Ascending aorta (tissue), 2 donors: ENCODE results near the gene RAB14. TPM values are rescaled to one million over a fixed set of nuclear protein-coding genes. Genes with fewer than 3 reads are reported as not detected.

Experiments used
- DNase-seq, 2 donors: peaks; one replicate each; pipeline ENCODE4 v3.0.0-alpha.2; 2019; ENCODE audit warnings: low spot score in 2 of 2
- H3K27ac ChIP-seq, 2 donors: fragments of 200-600 bp; sonication (generic); one replicate each; pipeline ENCODE4 v1.5.1; 2016 to 2017; ENCODE audit warnings: mild to moderate bottlenecking in 1 of 2
- H3K27me3 ChIP-seq: fragments of 200-600 bp; sonication (generic); one replicate; pipeline ENCODE4 v1.5.1; 2017
- H3K36me3 ChIP-seq, 2 donors: fragments of 200-600 bp; sonication (generic); one replicate each; pipeline ENCODE4 v1.5.1; 2016
- H3K4me1 ChIP-seq, 2 donors: fragments of 200-600 bp; sonication (generic); one replicate each; pipeline ENCODE4 v1.5.1; 2016 to 2017; ENCODE audit warnings: mild to moderate bottlenecking in 1 of 2
- H3K4me3 ChIP-seq, 2 donors: fragments of 200-600 bp; sonication (generic); one replicate each; pipeline ENCODE4 v1.5.1; 2016 to 2017; ENCODE audit warnings: mild to moderate bottlenecking in 1 of 2
- H3K9me3 ChIP-seq, 2 donors: fragments of 200-600 bp; sonication (generic); one replicate each; pipeline ENCODE4 v1.5.1; 2016
- CTCF ChIP-seq, 3 experiments: fragments of 200-600 bp in 2 of 3; fragments of 450-650 bp in 1 of 3; sonication (generic) in 2 of 3; IDR thresholded peaks; one replicate each; pipeline ENCODE4 v1.5.1; 2016 to 2019; ENCODE audit warnings: antibody characterized with exemption in 3 of 3, mild to moderate bottlenecking in 1 of 3, moderate library complexity in 1 of 3
- intact Hi-C: fragments of 100-400 bp; cut with DNase I; formaldehyde crosslinking; loops from one replicate; pipeline ENCODE4 v1.15.1; 2023
- total RNA-seq: library from RNA; depleted of rRNA; stranded (reverse); fragments of >200 nt; gene quantifications from one replicate; pipeline ENCODE4 v1.1.0, GENCODE V29; 2016

RAB14 gene
- total RNA-seq, 1 donor from 2014 or later: 18.2 TPM

DNA sequence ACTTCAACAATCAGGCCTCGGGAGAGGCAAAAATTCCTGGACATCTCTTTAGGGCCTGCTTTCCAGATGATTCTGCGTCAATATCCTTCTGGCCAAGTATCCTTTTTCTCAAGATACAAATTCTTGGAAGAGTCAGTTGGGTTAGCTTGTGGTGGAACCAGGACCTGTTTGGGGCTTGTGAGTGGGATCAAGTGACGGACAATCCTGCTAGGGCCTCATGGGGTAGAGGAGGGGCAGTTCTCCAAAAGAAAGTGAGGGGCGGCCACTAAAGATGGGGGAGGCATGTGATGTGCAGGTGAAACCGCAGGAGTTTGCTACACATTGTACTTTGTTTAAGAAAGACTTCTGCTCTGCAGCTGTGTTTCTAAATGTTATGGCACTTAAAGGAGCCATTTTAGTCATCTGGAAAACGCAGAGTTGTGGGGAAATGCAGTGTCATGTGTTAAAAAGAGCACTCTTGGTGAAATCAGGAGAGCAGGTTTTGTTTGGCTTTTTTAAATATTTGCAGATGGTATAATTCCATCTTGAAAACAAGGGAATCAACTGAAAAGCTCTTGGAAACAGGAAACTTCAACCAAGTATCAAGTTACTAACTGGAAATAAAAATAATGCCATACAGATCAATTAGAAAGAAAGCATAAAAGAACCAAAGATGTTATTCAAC lies 38.9 kb upstream of the RAB14 start:
- no peak for DNase-seq
- no peak for TF ChIP-seq CTCF (IDR thresholded peaks at IDR 0.05)
- peaks cover 0 to 11% of the 10 kb centered on the region in 2 donors for H3K4me1 ChIP-seq
- intact Hi-C loops: no loop called here
- H3K36me3 ChIP-seq: no peaks in the 10 kb centered on the region
- no peak overlapping the region for H3K4me3 ChIP-seq
- peaks cover 0 to 4% of the 10 kb centered on the region in 2 donors for H3K9me3 ChIP-seq
- H3K27ac ChIP-seq: no peak overlapping the region
- H3K27me3 ChIP-seq: no peaks in the 10 kb centered on the region

DNA sequence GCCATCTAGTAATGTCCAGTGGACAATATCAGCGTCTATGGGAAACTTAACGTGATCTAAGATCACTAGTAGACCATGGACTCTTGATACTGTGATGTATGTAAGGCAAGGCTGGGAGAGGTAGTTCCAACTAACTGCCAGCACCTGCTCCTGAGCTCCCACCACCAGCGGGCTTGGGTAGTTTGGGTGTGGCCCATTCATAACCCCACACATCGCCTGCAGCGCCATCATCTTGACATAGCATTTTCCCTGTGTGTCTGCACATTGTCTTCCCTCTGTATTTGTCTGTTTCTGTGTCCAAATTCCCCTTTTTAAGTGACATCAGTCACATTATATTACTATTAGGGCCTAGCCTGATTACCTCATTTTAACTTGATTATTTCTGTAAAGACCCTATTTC lies 38.2 kb upstream of the RAB14 start:
- no peak for TF ChIP-seq CTCF (IDR thresholded peaks at IDR 0.05)
- no peak overlapping the region for H3K27ac ChIP-seq
- intact Hi-C loops: no loop called here

GRCh38 chr9:121239071-121239470 lies 37.4 kb upstream of the RAB14 start:
- Histone ChIP-seq H3K36me3 (no peaks in the 10 kb centered on the region), H3K9me3 (no peaks in the 10 kb centered on the region)

More for the DNA sequence above, 38.2 kb upstream of the RAB14 start:
- Histone ChIP-seq H3K36me3 (no peaks in the 10 kb centered on the region), H3K27me3 (no peaks in the 10 kb centered on the region), H3K4me3 (no peak overlapping the region), H3K9me3 (peaks cover 0 to 4% of the 10 kb centered on the region in 2 donors), H3K4me1 (peaks cover 0 to 11% of the 10 kb centered on the region in 2 donors)
- DNase-seq: no peak

GRCh38 chr9:121237916-121238315 lies 36.2 kb upstream of the RAB14 start:
- peaks cover 0 to 10% of the 10 kb centered on the region in 2 donors for H3K4me1 ChIP-seq
- TF ChIP-seq CTCF (IDR thresholded peaks at IDR 0.05): no peak
- no peak overlapping the region for H3K4me3 ChIP-seq
- no peak overlapping the region for H3K27ac ChIP-seq
- no peak for DNase-seq
- intact Hi-C loops: no loop called here
- H3K9me3 ChIP-seq: no peaks in the 10 kb centered on the region
- H3K36me3 ChIP-seq: no peaks in the 10 kb centered on the region
- H3K27me3 ChIP-seq: no peaks in the 10 kb centered on the region

More at GRCh38 chr9:121239071-121239470, 37.4 kb upstream of the RAB14 start:
- DNase-seq: no peak
- no peak overlapping the region for H3K4me3 ChIP-seq
- no peaks in the 10 kb centered on the region for H3K27me3 ChIP-seq
- peaks cover 0 to 11% of the 10 kb centered on the region in 2 donors for H3K4me1 ChIP-seq
- no peak for TF ChIP-seq CTCF (IDR thresholded peaks at IDR 0.05)
- intact Hi-C loops: no loop called here
- no peak overlapping the region for H3K27ac ChIP-seq

DNA sequence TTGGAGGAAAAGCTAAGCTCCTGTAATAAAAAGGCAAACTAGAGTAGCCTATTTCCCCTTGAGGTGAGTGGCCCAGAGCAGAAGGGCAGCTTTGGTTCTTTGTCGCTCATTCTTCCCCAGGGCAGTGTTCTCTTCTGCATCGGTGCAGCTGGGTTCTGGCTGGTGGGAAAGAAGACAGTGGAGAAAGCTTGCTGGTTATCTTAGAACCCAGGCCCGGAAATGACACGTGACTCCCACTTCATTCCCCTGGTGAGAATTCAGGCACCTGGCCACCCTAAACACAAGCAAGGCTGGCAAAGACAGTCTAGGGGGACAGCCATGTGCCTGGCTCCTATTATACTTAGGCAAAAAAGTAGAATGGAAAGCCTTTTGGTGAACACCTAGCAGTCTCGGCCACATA lies 33.8 kb upstream of the RAB14 start:
- H3K4me3 ChIP-seq: no peak overlapping the region
- intact Hi-C loops: no loop called here

More for the DNA sequence above, 33.8 kb upstream of the RAB14 start:
- Histone ChIP-seq H3K27me3 (no peaks in the 10 kb centered on the region), H3K9me3 (no peaks in the 10 kb centered on the region), H3K4me1 (no peaks in the 10 kb centered on the region), H3K27ac (no peak overlapping the region), H3K36me3 (no peaks in the 10 kb centered on the region)
- no peak for TF ChIP-seq CTCF (IDR thresholded peaks at IDR 0.05)
- DNase-seq: no peak
